ENCODE measurements around the gene ZNF182. TPM values are rescaled to one million over a fixed set of nuclear protein-coding genes. Genes with fewer than 3 reads are reported as not detected.
A peak's percentile ranks its signal among the peaks of the same experiment; 100 is the strongest.

ZNF182 gene
- total RNA-seq = 1 to 10 TPM; 3.7 to 6.8 (median 4.8) TPM

- peak; percentile 62 for TF ChIP-seq POLR2A (IDR thresholded peaks at IDR 0.05)
- TF ChIP-seq POLR2AphosphoS5 (IDR thresholded peaks at IDR 0.05) = peak; percentile 55 to 67 (median 56)
- TF ChIP-seq, protein P1, sequence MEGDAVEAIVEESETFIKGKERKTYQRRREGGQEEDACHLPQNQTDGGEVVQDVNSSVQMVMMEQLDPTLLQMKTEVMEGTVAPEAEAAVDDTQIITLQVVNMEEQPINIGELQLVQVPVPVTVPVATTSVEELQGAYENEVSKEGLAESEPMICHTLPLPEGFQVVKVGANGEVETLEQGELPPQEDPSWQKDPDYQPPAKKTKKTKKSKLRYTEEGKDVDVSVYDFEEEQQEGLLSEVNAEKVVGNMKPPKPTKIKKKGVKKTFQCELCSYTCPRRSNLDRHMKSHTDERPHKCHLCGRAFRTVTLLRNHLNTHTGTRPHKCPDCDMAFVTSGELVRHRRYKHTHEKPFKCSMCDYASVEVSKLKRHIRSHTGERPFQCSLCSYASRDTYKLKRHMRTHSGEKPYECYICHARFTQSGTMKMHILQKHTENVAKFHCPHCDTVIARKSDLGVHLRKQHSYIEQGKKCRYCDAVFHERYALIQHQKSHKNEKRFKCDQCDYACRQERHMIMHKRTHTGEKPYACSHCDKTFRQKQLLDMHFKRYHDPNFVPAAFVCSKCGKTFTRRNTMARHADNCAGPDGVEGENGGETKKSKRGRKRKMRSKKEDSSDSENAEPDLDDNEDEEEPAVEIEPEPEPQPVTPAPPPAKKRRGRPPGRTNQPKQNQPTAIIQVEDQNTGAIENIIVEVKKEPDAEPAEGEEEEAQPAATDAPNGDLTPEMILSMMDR (IDR thresholded peaks at IDR 0.05) = no peak
- Histone ChIP-seq H3K9me3 (no peaks in the 10 kb centered on the region), H3K27ac (peak within 1 kb of the TSS; percentile 65 to 83 (median 80)), H3K4me1 (peaks cover 0 to 6% (median 2%) of the 10 kb centered on the region in 4 donors), H3K36me3 (no peaks in the 10 kb centered on the region), H3K27me3 (no peaks in the 10 kb centered on the region), H3K4me3 (peak within 1 kb of the TSS; percentile 39 to 61 (median 50))
- DNase-seq = peak; percentile 94
- in situ Hi-C loops (cut with MboI; ENCODE audit: low pct_ligation_motif_present in 1 of 4, low pct_unique_long_range_greater_than_20kb in 1 of 4, low sequenced_read_pairs in 3 of 4) = no loop called here
- intact Hi-C loops (cut with DNase I; ENCODE audit: low total_unique reads) = no loop called here
- 0 to 38% methylated on average over 3 to 24 of the region's 34 CpGs for WGBS, 2 donors (ENCODE audit: low coverage in 1 of 2)
Observed at GRCh38 chrX:48003758-48004457, at the start of gene ZNF182. Gene ZNF182 (minus strand): TSS chrX:48003989. CDS start chrX:48002609, 1,380 bp downstream.

GRCh38 chrX:48046846-48047245 is 43.1 kb upstream of the ZNF182 start:
- Histone ChIP-seq H3K9me3 (no peaks in the 10 kb centered on the region), H3K4me1 (no peaks in the 10 kb centered on the region), H3K4me3 (no peak overlapping the region), H3K27me3 (no peaks in the 10 kb centered on the region), H3K27ac (no peak overlapping the region), H3K36me3 (no peaks in the 10 kb centered on the region)
- no peak for DNase-seq
- in situ Hi-C loops (cut with MboI; ENCODE audit: low pct_ligation_motif_present in 1 of 4, low pct_unique_long_range_greater_than_20kb in 1 of 4, low sequenced_read_pairs in 3 of 4) = loop anchor here in 2 of 4 donors (25.0 kb wide), 2 partner anchors 185 to 210 kb away; partner anchors contain the start of gene ZNF81 (in 1 of the 2)
- intact Hi-C loops (cut with DNase I; ENCODE audit: low total_unique reads) = no loop called here
- no peak for TF ChIP-seq POLR2A (IDR thresholded peaks at IDR 0.05)
- TF ChIP-seq, protein P1 (IDR thresholded peaks at IDR 0.05) = no peak
- no peak for TF ChIP-seq POLR2AphosphoS5 (IDR thresholded peaks at IDR 0.05)
- TF ChIP-seq EP300 (IDR thresholded peaks at IDR 0.05; ENCODE audit: low read depth) = no peak
- WGBS, 2 donors (ENCODE audit: low coverage in 1 of 2) = 77 to 100% methylated on average over 1 to 5 of the region's 5 CpGs

DNA sequence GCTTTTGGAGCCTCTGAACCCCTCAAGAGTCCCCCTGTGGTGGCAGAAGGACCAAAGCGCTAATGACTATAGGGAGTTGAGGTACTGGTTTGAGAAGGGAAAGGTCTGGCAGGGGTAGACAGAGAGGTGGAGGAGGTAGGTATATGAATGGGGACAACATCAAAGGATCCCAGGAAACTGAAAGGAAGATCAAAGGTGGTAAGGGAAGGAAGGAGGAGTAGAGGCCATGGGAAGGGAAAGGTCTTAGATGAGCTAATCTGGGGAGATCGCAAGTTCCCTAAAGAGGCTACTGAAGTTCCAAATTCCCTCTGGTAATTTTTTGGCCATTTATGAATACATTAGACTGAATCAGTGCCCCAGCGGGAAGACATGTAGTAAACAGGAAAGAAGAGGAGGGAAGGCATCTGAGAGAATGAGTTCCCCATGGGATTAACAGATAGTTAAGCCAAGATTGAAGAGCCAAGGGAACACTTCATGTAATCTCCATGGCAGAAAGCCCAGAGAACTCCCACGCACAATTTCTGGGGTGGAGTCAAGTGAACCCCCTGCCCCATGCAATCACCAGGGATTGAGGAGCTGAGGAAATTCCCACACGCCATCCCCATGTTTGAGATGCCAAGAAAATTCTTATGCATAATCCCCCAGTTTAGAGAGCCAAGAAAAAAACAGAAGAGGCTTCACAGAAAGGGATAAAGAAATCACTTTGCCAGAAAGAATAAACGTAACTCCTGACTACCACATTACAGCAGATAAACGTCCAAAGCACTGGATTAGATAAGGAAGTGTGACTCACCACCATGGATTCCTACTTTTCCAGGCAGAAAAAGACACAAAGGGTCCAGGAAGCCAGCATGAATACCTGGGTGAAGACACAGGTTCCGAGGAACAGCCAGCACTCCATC is 41.9 kb upstream of the ZNF182 start:
- Histone ChIP-seq H3K36me3 (no peaks in the 10 kb centered on the region), H3K4me3 (no peak overlapping the region), H3K27me3 (no peaks in the 10 kb centered on the region), H3K4me1 (no peaks in the 10 kb centered on the region), H3K9me3 (no peaks in the 10 kb centered on the region), H3K27ac (no peak overlapping the region)
- DNase-seq = no peak
- in situ Hi-C loops (cut with MboI; ENCODE audit: low pct_ligation_motif_present in 1 of 4, low pct_unique_long_range_greater_than_20kb in 1 of 4, low sequenced_read_pairs in 3 of 4) = loop anchor here in 2 of 4 donors (25.0 kb wide), 2 partner anchors 183 to 208 kb away; partner anchors contain the start of gene ZNF81 (in 1 of the 2)
- WGBS, 2 donors (ENCODE audit: low coverage in 1 of 2) = 58 to 67% methylated on average over 3 to 8 of the region's 8 CpGs
- no peak for TF ChIP-seq POLR2AphosphoS5 (IDR thresholded peaks at IDR 0.05)
- no peak for TF ChIP-seq EP300 (IDR thresholded peaks at IDR 0.05; ENCODE audit: low read depth)
- no peak for TF ChIP-seq POLR2A (IDR thresholded peaks at IDR 0.05)
- TF ChIP-seq, protein P1 (IDR thresholded peaks at IDR 0.05) = no peak
- intact Hi-C loops (cut with DNase I; ENCODE audit: low total_unique reads) = no loop called here

- H3K4me1 ChIP-seq = no peaks in the 10 kb centered on the region
- H3K36me3 ChIP-seq = no peaks in the 10 kb centered on the region
- no peak for DNase-seq
- 74 to 80% methylated on average over 1 to 4 of the region's 4 CpGs for WGBS, 2 donors (ENCODE audit: low coverage in 1 of 2)
- TF ChIP-seq EP300 (IDR thresholded peaks at IDR 0.05; ENCODE audit: low read depth) (no peak), POLR2AphosphoS5 (IDR thresholded peaks at IDR 0.05) (no peak), POLR2A (IDR thresholded peaks at IDR 0.05) (no peak)
- TF ChIP-seq, protein P1 (IDR thresholded peaks at IDR 0.05) = no peak
- H3K27ac ChIP-seq = no peak overlapping the region
- in situ Hi-C loops (cut with MboI; ENCODE audit: low pct_ligation_motif_present in 1 of 4, low pct_unique_long_range_greater_than_20kb in 1 of 4, low sequenced_read_pairs in 3 of 4) (loop anchor here in 2 of 4 donors (25.0 kb wide), 2 partner anchors 181 to 206 kb away; partner anchors contain the start of gene ZNF81 (in 1 of the 2)), intact Hi-C loops (cut with DNase I; ENCODE audit: low total_unique reads) (no loop called here)
- H3K9me3 ChIP-seq = no peaks in the 10 kb centered on the region
- no peak overlapping the region for H3K4me3 ChIP-seq
- H3K27me3 ChIP-seq = no peaks in the 10 kb centered on the region
Observed at GRCh38 chrX:48043056-48043455, 39.3 kb upstream of the ZNF182 start.

All from transverse colon (tissue), 4 donors.